Measurements from ENCODE around the gene NT5C3A.

DNA sequence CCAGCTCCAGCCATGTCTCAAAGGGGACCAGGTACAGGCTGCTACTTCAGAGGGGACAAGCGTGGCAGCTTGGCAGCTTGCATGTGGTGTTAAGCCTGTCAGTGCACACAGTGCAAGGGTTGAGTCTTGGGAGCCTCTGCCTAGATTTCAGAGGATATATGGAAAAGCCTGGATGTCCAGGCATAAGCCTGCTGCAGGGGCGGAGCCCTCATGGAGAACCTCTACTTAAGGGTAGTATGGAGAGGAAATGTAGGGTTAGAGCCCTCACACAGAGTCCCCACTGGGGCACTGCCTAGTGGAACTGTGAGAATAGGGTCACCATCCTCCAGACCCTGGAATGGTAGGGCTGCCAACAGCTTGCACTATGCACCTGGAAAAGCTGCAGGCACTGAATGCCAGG is 7.7 kb upstream of the NT5C3A start:
- TF ChIP-seq YY1 (IDR thresholded peaks at IDR 0.05; ENCODE audit: insufficient read depth, insufficient read length) = no peak
- no peak for TF ChIP-seq ZNF274 (IDR thresholded peaks at IDR 0.05; ENCODE audit: low read depth, low read length)

All from NT2/D1 (cell line).